ENCODE data around the gene PMEPA1.

The PMEPA1 gene

GRCh38 chr20:57676589-57677583 lies 32.9 kb downstream of the PMEPA1 start:
- peaks cover 30% of the 10 kb centered on the region for H3K4me1 ChIP-seq (ENCODE audit: insufficient read depth, insufficient read length)
- no peak for TF ChIP-seq ZNF274 (IDR thresholded peaks at IDR 0.05; ENCODE audit: low read depth, low read length)
- TF ChIP-seq YY1 (IDR thresholded peaks at IDR 0.05; ENCODE audit: insufficient read depth, insufficient read length), result no peak
- no peak for TF ChIP-seq SUZ12 (IDR thresholded peaks at IDR 0.05; ENCODE audit: extremely low read depth, insufficient read depth, insufficient read length)
- no peak overlapping the region for H3K4me3 ChIP-seq (ENCODE audit: insufficient read length, low read depth)
- no peak overlapping the region for H3K9ac ChIP-seq (ENCODE audit: insufficient read length, low read depth)
- H3K36me3 ChIP-seq (ENCODE audit: insufficient read depth, insufficient read length, low read length), result peaks cover 42% of the 10 kb centered on the region
- H3K27me3 ChIP-seq (ENCODE audit: insufficient read depth, insufficient read length), result no peaks in the 10 kb centered on the region
- H3K9me3 ChIP-seq (ENCODE audit: insufficient read depth, low read length), result no peaks in the 10 kb centered on the region
- DNase-seq (ENCODE audit: low read depth, low spot score), result no peak

GRCh38 chr20:57675773-57676172 lies 34.0 kb downstream of the PMEPA1 start:
- TF ChIP-seq ZNF274 (IDR thresholded peaks at IDR 0.05; ENCODE audit: low read depth, low read length) (no peak), SUZ12 (IDR thresholded peaks at IDR 0.05; ENCODE audit: extremely low read depth, insufficient read depth, insufficient read length) (no peak), YY1 (IDR thresholded peaks at IDR 0.05; ENCODE audit: insufficient read depth, insufficient read length) (no peak)
- H3K27me3 ChIP-seq (ENCODE audit: insufficient read depth, insufficient read length), result no peaks in the 10 kb centered on the region
- H3K36me3 ChIP-seq (ENCODE audit: insufficient read depth, insufficient read length, low read length), result peaks cover 32% of the 10 kb centered on the region
- no peak overlapping the region for H3K9ac ChIP-seq (ENCODE audit: insufficient read length, low read depth)
- no peaks in the 10 kb centered on the region for H3K9me3 ChIP-seq (ENCODE audit: insufficient read depth, low read length)
- peaks cover 23% of the 10 kb centered on the region for H3K4me1 ChIP-seq (ENCODE audit: insufficient read depth, insufficient read length)
- no peak overlapping the region for H3K4me3 ChIP-seq (ENCODE audit: insufficient read length, low read depth)
- no peak for DNase-seq (ENCODE audit: low read depth, low spot score)

GRCh38 chr20:57672953-57673575 lies 36.8 kb downstream of the PMEPA1 start:
- no peak for TF ChIP-seq YY1 (IDR thresholded peaks at IDR 0.05; ENCODE audit: insufficient read depth, insufficient read length)
- TF ChIP-seq ZNF274 (IDR thresholded peaks at IDR 0.05; ENCODE audit: low read depth, low read length), result no peak
- no peak for TF ChIP-seq SUZ12 (IDR thresholded peaks at IDR 0.05; ENCODE audit: extremely low read depth, insufficient read depth, insufficient read length)
- H3K4me1 ChIP-seq (ENCODE audit: insufficient read depth, insufficient read length), result peaks cover 15% of the 10 kb centered on the region
- H3K4me3 ChIP-seq (ENCODE audit: insufficient read length, low read depth), result no peak overlapping the region
- no peaks in the 10 kb centered on the region for H3K9me3 ChIP-seq (ENCODE audit: insufficient read depth, low read length)
- peaks cover 29% of the 10 kb centered on the region for H3K36me3 ChIP-seq (ENCODE audit: insufficient read depth, insufficient read length, low read length)
- no peak for DNase-seq (ENCODE audit: low read depth, low spot score)
- no peaks in the 10 kb centered on the region for H3K27me3 ChIP-seq (ENCODE audit: insufficient read depth, insufficient read length)
- H3K9ac ChIP-seq (ENCODE audit: insufficient read length, low read depth), result no peak overlapping the region

- no peak overlapping the region for H3K4me3 ChIP-seq (ENCODE audit: insufficient read length, low read depth)
- no peak for DNase-seq (ENCODE audit: low read depth, low spot score)
- TF ChIP-seq SUZ12 (IDR thresholded peaks at IDR 0.05; ENCODE audit: extremely low read depth, insufficient read depth, insufficient read length), result no peak
- no peak for TF ChIP-seq ZNF274 (IDR thresholded peaks at IDR 0.05; ENCODE audit: low read depth, low read length)
- no peak for TF ChIP-seq YY1 (IDR thresholded peaks at IDR 0.05; ENCODE audit: insufficient read depth, insufficient read length)
- no peak overlapping the region for H3K9ac ChIP-seq (ENCODE audit: insufficient read length, low read depth)
- H3K36me3 ChIP-seq (ENCODE audit: insufficient read depth, insufficient read length, low read length), result peaks cover 31% of the 10 kb centered on the region
- peaks cover 16% of the 10 kb centered on the region for H3K4me1 ChIP-seq (ENCODE audit: insufficient read depth, insufficient read length)
- no peaks in the 10 kb centered on the region for H3K27me3 ChIP-seq (ENCODE audit: insufficient read depth, insufficient read length)
- H3K9me3 ChIP-seq (ENCODE audit: insufficient read depth, low read length), result no peaks in the 10 kb centered on the region
Measured at GRCh38 chr20:57672164-57672563, 37.7 kb downstream of the PMEPA1 start.

GRCh38 chr20:57671662-57672061 lies 38.2 kb downstream of the PMEPA1 start:
- no peak for DNase-seq (ENCODE audit: low read depth, low spot score)
- peaks cover 16% of the 10 kb centered on the region for H3K4me1 ChIP-seq (ENCODE audit: insufficient read depth, insufficient read length)
- peaks cover 36% of the 10 kb centered on the region for H3K36me3 ChIP-seq (ENCODE audit: insufficient read depth, insufficient read length, low read length)
- H3K9ac ChIP-seq (ENCODE audit: insufficient read length, low read depth), result no peak overlapping the region
- no peak overlapping the region for H3K4me3 ChIP-seq (ENCODE audit: insufficient read length, low read depth)
- TF ChIP-seq YY1 (IDR thresholded peaks at IDR 0.05; ENCODE audit: insufficient read depth, insufficient read length), result no peak
- no peak for TF ChIP-seq SUZ12 (IDR thresholded peaks at IDR 0.05; ENCODE audit: extremely low read depth, insufficient read depth, insufficient read length)
- TF ChIP-seq ZNF274 (IDR thresholded peaks at IDR 0.05; ENCODE audit: low read depth, low read length), result no peak
- no peaks in the 10 kb centered on the region for H3K27me3 ChIP-seq (ENCODE audit: insufficient read depth, insufficient read length)
- no peaks in the 10 kb centered on the region for H3K9me3 ChIP-seq (ENCODE audit: insufficient read depth, low read length)

GRCh38 chr20:57671072-57671391 lies 38.8 kb downstream of the PMEPA1 start:
- Histone ChIP-seq H3K36me3 (ENCODE audit: insufficient read depth, insufficient read length, low read length) (peaks cover 37% of the 10 kb centered on the region), H3K4me3 (ENCODE audit: insufficient read length, low read depth) (no peak overlapping the region), H3K27me3 (ENCODE audit: insufficient read depth, insufficient read length) (no peaks in the 10 kb centered on the region), H3K9ac (ENCODE audit: insufficient read length, low read depth) (no peak overlapping the region), H3K9me3 (ENCODE audit: insufficient read depth, low read length) (no peaks in the 10 kb centered on the region), H3K4me1 (ENCODE audit: insufficient read depth, insufficient read length) (peaks cover 19% of the 10 kb centered on the region)
- TF ChIP-seq YY1 (IDR thresholded peaks at IDR 0.05; ENCODE audit: insufficient read depth, insufficient read length) (no peak), ZNF274 (IDR thresholded peaks at IDR 0.05; ENCODE audit: low read depth, low read length) (no peak), SUZ12 (IDR thresholded peaks at IDR 0.05; ENCODE audit: extremely low read depth, insufficient read depth, insufficient read length) (no peak)
- DNase-seq (ENCODE audit: low read depth, low spot score), result no peak

All from NT2/D1 (cell line).